ENCODE data around the gene BCL2. TPM values are rescaled to one million over a fixed set of nuclear protein-coding genes. Genes with fewer than 3 reads are reported as not detected.
A peak's percentile ranks its signal among the peaks of the same experiment; 100 is the strongest.

BCL2 gene
- total and polyA plus RNA-seq, 9 donors: 13.7 to 43.9 (median 35.7) TPM

DNA sequence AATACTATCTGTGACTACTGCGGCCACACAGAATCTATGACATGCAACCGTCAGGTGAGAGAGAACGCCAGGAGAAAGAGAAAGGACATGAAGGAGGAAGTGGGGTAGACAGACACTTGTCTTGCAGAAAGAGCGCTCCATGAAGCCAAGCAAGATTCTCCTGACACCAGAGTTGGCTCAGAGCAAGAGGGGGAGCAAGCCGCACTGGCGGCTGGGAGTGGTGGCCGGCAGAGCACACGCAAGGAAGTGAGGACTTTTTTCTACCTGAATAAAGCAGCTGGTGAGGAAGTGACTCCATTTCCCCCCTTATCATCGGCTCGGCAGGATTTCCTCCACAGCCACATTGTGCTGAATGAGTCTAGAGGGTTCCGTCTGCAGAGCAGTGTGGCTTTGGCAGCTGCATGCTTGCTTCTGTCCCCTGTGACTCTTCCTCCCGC lies 181.6 kb downstream of the BCL2 start:
- Histone ChIP-seq H3K27ac (no peak overlapping the region), H3K4me1 (ENCODE audit: insufficient read depth) (peaks cover 4% of the 10 kb centered on the region), H3K36me3 (no peaks in the 10 kb centered on the region), H3K4me3 (no peak overlapping the region), H3K27me3 (no peaks in the 10 kb centered on the region), H3K9me3 (no peaks in the 10 kb centered on the region)
- no peak for DNase-seq
- TF ChIP-seq, protein P1, sequence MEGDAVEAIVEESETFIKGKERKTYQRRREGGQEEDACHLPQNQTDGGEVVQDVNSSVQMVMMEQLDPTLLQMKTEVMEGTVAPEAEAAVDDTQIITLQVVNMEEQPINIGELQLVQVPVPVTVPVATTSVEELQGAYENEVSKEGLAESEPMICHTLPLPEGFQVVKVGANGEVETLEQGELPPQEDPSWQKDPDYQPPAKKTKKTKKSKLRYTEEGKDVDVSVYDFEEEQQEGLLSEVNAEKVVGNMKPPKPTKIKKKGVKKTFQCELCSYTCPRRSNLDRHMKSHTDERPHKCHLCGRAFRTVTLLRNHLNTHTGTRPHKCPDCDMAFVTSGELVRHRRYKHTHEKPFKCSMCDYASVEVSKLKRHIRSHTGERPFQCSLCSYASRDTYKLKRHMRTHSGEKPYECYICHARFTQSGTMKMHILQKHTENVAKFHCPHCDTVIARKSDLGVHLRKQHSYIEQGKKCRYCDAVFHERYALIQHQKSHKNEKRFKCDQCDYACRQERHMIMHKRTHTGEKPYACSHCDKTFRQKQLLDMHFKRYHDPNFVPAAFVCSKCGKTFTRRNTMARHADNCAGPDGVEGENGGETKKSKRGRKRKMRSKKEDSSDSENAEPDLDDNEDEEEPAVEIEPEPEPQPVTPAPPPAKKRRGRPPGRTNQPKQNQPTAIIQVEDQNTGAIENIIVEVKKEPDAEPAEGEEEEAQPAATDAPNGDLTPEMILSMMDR (IDR thresholded peaks at IDR 0.05): no peak
- TF ChIP-seq EP300 (IDR thresholded peaks at IDR 0.05): no peak
- TF ChIP-seq POLR2A (IDR thresholded peaks at IDR 0.05): no peak
- WGBS, 3 donors: 82 to 89% (median 86%) methylated on average over 12 of the region's 12 CpGs
- intact Hi-C loops (cut with DNase I): loop anchor here in 1 of 4 donors (10.0 kb wide), 1 partner anchor 87 kb away; no protein-coding TSS in a partner anchor

DNA sequence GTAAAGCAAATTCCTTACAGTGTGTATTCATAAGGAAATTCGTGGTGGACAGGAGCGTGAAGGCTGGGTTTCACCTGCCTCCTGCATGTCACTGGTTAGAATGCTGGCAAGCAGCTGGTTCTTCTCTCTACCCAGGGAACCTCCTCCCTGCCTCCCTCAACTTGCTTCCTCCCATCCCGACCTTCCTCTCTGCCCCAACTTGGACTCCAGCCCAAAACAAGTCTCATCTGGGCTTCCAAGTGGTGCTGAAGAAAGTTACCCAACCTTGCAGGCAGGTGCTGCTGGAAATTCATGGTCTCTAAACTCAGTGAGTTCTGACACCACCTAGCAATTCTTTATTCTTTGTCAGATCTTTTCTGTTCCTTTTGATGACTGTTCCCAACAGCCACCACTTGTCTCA lies 184.5 kb downstream of the BCL2 start:
- Histone ChIP-seq H3K4me1 (ENCODE audit: insufficient read depth) (peaks cover 6% of the 10 kb centered on the region), H3K36me3 (no peaks in the 10 kb centered on the region), H3K4me3 (no peak overlapping the region), H3K27ac (no peak overlapping the region), H3K27me3 (no peaks in the 10 kb centered on the region), H3K9me3 (no peaks in the 10 kb centered on the region)
- intact Hi-C loops (cut with DNase I): loop anchor here in 1 of 4 donors (10.0 kb wide), 1 partner anchor 90 kb away; no protein-coding TSS in a partner anchor
- DNase-seq: no peak
- WGBS, 3 donors: 57 to 69% (median 62%) methylated on average over 3 of the region's 3 CpGs
- TF ChIP-seq, protein P1 (IDR thresholded peaks at IDR 0.05): no peak
- TF ChIP-seq EP300 (IDR thresholded peaks at IDR 0.05): no peak
- no peak for TF ChIP-seq POLR2A (IDR thresholded peaks at IDR 0.05)

DNA sequence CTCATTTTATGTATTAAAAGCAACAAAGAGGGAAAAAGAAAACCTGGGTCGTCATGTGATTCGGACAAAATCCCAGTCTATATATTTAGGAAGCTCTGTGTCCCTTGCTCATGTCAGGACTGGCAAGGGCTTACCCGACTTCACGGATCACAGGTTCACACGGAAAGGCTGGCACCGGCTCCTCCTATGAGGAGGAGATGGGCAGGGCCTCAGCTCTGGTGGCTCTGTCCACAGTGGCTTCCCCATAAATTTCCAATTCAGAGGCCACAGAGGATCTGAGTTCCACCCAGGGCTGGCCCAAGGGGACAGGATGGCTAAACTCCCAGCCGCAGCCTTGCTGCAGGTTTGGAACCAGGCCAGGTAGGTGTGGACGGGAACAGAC lies 186.8 kb downstream of the BCL2 start:
- Histone ChIP-seq H3K9me3 (no peaks in the 10 kb centered on the region), H3K4me3 (no peak overlapping the region), H3K4me1 (ENCODE audit: insufficient read depth) (peaks cover 4% of the 10 kb centered on the region), H3K36me3 (no peaks in the 10 kb centered on the region), H3K27ac (no peak overlapping the region), H3K27me3 (no peaks in the 10 kb centered on the region)
- TF ChIP-seq EP300 (IDR thresholded peaks at IDR 0.05) (no peak), POLR2A (IDR thresholded peaks at IDR 0.05) (no peak)
- TF ChIP-seq, protein P1 (IDR thresholded peaks at IDR 0.05): no peak
- WGBS, 3 donors: 77 to 89% (median 83%) methylated on average over 8 of the region's 8 CpGs
- intact Hi-C loops (cut with DNase I): loop anchor here in 3 of 4 donors (5.0 to 10.0 kb wide), 2 partner anchors 92 to 184 kb away; partner anchors contain the start of gene BCL2 (in 2 of the 3)
- no peak for DNase-seq

DNA sequence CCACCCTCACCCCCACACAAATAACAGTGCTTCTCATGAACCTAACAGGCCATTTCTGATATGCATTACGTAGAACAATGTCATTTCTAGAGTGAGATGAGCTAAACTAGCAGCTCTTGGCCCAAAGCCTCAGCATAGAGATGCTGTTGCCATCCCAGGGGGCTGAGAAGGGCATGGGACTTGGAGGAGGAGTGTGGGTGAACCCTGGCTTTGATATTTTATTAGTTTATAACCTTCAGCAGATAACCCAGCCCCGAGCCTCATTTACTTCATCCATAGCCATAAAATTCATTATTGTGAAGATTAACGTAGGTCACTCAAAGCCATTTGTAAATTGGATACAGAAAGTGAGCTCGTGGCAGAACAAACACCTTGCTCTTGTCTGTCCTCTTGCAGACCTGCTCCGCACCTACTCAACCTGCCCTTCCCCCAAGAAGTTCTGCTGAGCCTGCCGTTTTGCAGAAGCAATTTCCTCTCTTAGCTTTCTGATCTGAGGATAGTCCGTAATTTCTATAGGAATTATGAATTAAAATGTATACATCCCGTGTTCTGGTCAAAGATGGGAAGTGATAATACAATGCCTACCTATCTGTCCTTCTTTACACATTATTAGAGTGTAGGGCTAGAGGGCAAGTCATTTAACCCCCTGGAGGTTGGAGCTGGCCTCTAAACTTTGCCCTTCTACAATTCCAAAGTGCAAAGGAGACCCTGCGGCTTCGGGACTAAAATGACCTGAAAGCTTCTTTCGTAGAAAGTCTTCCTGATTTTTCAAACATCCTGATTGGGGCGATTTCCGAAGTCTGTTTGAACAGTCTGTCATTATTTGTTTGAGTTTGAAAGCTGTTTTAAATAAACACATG lies 187.4 kb downstream of the BCL2 start:
- H3K4me1 ChIP-seq (ENCODE audit: insufficient read depth): peaks cover 2% of the 10 kb centered on the region
- DNase-seq: no peak
- H3K36me3 ChIP-seq: no peaks in the 10 kb centered on the region
- intact Hi-C loops (cut with DNase I): loop anchor here (2.0 to 10.0 kb wide), 3 partner anchors 93 to 191 kb away; partner anchors contain the start of gene BCL2 (in 2 of the 4)
- H3K27me3 ChIP-seq: no peaks in the 10 kb centered on the region
- TF ChIP-seq POLR2A (IDR thresholded peaks at IDR 0.05): no peak
- no peak for TF ChIP-seq EP300 (IDR thresholded peaks at IDR 0.05)
- TF ChIP-seq, protein P1 (IDR thresholded peaks at IDR 0.05): no peak
- H3K27ac ChIP-seq: peak overlapping the region in 1 of 2 donors; percentile 47
- no peak overlapping the region for H3K4me3 ChIP-seq
- no peaks in the 10 kb centered on the region for H3K9me3 ChIP-seq
- 83 to 87% (median 85%) methylated on average over 13 of the region's 13 CpGs for WGBS, 3 donors

Measured in ovary (tissue), 9 donors.